GM18858 (cell line): ENCODE measurements around the gene TMEM19.
A peak's percentile ranks its signal among the peaks of the same experiment; 100 is the strongest.
"Not testable (repeated sequence)": the region's sequence is repeated elsewhere in the genome, so short reads cannot be mapped to it uniquely, and the experiment has no call there.

Experiments
- ATAC-seq: cut with Tn5 transposase; IDR thresholded peaks from one replicate; pipeline ENCODE4 v1.9.1; 2021; ENCODE audit not compliant: unreplicated experiment

Gene TMEM19

GRCh38 chr12:71664411-71665089, 21.3 kb upstream of the TMEM19 start:
- ATAC-seq, result no peak

DNA sequence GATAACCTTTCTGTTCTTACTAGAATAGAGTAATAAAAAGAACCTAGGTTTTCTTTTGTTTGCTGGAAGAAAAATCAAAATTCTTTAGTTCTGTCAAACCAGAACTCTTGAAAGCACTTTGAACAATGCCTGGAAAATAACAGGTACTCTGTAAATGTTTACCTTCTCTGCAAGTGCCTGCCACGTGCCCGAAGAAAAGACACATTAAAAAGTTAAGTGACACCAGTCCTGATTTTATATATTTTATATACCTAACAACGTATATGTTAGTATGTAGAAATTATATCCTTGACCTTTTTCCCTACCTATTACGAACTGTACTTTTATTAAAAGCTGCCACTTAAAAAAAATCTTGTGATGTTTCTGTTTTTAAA, 20.8 kb upstream of the TMEM19 start:
- no peak for ATAC-seq

DNA sequence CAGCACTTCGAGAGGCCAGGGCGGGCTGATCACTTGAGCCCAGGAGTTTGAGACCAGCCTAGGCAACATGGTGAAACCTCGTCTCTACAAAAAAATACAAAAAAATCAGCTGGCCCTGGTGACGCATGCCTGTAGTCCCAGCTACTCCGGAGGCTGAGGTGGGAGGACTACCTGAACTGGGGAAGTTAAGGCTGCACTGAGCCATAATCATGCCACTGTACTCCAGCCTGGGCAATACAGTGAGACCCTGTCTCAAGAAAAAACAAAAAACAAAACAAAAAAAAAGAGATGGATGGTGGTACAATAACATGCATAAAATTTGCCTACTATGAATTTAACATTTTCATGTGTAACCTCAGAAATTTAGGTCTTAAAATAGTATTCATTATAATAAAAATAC, 19.6 kb upstream of the TMEM19 start:
- ATAC-seq, result no peak

GRCh38 chr12:71671311-71671710, 14.6 kb upstream of the TMEM19 start:
- no peak for ATAC-seq

DNA sequence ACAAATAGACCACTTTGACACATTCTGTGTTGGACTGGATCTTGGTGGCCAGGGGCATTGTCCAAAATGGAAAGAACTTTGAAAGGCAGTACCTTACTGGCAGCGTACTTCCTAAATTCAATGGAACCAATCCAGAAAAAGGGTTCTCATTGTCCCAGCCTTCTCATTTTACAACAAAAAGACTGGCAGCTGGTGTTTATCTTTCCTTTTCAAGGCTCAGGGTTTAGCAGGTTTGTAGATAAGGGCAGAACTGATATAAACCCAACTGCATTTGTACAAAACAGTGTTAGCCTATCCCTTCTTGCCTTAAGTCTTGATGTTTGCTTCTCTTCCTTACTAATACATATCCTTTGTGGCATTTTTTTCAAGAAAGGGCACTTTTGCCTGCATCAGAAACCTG, 14.1 kb upstream of the TMEM19 start:
- ATAC-seq, result no peak

DNA sequence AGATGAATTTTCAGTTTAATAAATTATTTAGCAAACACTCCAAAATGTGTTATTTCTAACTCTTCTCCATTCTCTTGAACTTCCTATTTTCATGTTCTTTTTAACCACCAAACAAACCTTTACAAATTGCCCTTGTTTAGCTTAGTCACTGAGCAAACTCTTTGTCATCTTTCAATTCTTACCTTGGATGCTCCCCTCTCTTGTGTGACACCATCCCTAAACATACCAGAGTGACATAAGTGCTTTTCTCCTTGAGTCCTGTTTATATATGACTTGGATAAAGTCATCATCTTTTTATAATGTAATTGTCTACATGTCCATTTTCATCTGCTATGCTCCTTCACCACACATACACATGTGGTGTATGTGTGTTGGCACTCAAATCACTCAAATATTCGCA, 3.4 kb upstream of the TMEM19 start:
- ATAC-seq, result no peak

GRCh38 chr12:71683633-71684032, 2.2 kb upstream of the TMEM19 start:
- ATAC-seq, result no peak

DNA sequence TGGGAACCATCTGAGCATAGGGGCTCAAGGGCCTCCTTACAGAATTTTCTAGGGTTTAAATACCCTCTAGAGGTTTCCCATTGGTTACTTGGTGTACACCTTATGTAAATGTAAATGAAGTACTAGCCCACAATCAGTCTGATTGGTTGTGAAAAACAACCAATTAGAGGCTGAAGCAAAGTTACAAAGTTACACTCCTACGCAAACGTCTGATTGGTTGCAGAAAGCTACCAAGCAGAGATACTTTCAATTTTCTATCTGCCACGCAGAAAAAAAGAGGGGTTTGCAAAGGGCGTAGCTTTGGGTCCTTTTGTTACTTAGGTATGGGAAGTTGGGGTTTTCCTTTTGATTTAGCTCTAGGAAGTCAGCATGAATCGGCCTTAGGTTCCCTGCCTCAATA, 1.8 kb upstream of the TMEM19 start:
- no peak for ATAC-seq

DNA sequence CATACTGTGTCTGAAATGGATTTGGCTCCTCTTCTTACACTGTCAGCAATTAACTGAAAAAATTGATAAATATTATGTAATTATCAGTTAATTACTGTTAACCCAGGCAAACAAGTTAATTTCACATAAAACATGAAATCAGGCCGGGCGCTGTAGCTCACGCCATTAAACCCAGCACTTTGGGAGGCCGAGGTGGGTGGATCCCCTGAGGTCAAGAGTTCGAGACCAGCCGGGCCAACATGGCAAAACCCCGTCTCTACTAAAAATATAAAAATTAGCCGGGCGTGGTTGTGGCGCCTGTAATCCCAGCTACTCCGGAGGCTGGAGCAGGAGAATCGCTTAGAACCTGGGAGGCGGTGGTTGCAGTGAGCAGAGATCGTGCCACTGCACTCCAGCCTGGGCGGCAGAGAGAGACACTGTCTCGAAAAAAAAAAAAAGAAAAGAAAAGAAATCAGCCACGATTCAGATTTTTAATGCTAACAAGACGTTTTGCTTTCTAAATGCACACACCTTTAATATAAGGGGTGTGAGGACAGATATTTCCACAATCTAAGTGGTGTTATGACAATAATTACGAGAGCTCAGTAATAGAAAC, 473 bp upstream of the TMEM19 start:
- ATAC-seq, result no peak

DNA sequence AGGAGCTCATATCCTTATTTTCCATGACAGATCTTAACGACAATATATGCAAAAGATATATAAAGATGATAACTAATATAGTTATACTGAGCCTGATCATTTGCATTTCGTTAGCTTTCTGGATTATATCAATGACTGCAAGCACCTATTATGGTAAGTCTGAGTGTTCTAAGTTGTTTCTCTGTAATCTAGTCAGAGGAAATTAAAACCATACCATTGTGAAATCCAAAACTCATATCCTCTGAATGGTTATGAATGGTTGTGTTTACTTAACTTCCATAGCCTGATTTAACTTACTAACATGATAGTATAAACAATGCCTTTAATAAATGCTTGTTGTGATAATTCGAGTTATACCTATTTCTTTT, 760 bp downstream of the TMEM19 start:
- ATAC-seq, result no peak

DNA sequence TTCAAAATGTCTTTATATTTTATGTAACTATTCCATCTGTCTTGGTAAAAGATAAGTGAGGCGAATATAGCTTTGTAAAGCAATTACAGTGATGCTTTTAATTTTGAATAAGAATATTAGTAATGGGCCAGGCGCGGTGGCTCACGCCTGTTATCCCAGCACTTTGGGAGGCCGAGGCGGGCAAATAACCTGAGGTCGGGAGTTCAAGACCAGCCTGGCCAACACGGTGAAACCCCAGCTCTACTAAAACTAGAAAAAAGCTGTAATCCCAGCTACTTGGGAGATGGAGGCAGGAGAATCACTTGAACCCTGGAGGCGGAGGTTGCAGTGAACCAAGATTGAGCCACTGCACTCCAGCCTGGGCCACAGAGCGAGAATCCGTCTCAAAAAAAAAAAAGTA, 1.3 kb downstream of the TMEM19 start:
- ATAC-seq, result not testable (repeated sequence)

- ATAC-seq, result no peak
These were observed 3.2 kb downstream of the TMEM19 start for GRCh38 chr12:71688961-71689570.

- ATAC-seq, result no peak
These were observed 5.7 kb downstream of the TMEM19 start for GRCh38 chr12:71691504-71692129.

DNA sequence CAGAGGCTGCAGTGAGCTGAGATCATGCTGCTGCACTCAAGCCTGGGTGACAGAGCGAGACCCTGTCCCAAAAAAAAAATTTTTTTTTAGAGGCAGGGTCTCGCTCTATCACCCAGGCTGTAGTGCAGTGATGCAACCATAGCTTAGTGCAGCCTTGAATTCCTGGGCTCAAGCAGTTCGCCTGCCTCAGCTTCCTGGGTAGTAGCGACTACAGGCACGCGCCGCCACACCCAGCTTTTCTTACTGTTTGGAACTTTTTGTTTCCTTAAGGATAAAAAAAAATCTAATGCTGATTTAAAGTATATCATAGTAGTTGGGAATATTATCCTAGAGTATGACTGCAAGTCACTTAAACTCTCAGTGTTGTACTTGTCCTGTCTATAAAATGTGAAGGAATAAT, 7.2 kb downstream of the TMEM19 start:
- no peak for ATAC-seq

GRCh38 chr12:71693651-71694050, 7.8 kb downstream of the TMEM19 start:
- ATAC-seq, result peak; percentile 1

DNA sequence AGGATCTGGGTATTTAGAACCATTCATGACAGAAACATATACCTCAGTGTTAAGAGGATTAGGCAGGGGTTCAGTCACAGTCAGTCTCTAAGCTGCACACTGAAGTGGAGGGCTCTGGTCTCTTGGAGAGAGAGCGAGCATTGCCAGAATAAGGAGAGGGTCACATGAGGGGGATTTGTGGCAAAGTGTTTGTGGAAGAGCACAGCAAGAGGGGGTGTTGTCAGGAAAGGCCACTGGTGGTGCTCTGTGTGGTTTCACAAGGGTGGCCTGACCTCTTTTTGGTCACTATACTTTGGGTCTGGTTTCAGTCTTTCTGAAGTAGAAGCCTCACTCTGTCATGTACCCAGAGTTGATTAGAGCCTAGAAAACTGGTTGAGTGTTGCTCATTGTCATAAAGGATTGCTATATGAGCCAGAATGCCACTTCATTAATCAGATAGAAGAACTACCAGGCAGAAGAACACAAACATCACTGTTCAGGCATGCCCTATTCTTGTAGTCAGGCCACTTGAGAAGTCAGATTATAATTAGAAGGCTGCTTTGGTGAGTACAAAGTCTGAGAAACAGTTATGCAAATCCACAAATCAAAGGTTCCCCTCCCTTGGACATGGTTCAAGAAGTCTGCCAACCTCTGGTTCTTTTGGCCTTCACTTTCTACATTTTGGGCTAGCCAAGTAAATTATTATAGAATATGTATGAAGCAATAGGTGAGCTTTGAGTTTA, 8.4 kb downstream of the TMEM19 start:
- peak; percentile 94 for ATAC-seq

- no peak for ATAC-seq
These were observed 9.9 kb downstream of the TMEM19 start for GRCh38 chr12:71695782-71696181.

- not testable (repeated sequence) for ATAC-seq
These were observed 16.3 kb downstream of the TMEM19 start for GRCh38 chr12:71702181-71702580.

- ATAC-seq, result no peak
These were observed 16.7 kb downstream of the TMEM19 start for GRCh38 chr12:71702590-71702989.

GRCh38 chr12:71703206-71703605, 17.3 kb downstream of the TMEM19 start:
- ATAC-seq, result no peak

DNA sequence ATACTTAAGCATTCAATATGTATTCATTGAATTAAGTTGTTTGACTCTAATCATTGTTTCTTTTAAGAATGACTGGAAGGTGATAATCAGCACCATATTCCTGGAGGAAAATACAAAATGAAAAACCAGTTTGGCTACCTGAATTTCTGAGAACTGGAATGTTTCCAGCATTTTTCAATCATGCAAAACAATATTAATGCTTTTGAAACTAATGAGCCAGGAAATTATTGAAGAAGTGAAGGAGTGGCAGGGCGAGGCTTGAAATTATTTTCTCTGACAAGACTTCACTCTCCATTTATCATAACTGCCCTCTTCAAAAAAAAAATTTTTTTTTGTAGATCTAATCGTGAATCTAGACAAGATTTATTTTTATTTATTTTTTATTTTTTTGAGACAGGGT, 19.0 kb downstream of the TMEM19 start:
- ATAC-seq, result no peak

- ATAC-seq, result no peak
These were observed 22.8 kb downstream of the TMEM19 start for GRCh38 chr12:71708658-71709057.
